ENCODE measurements around the gene NACC2. TPM values are rescaled to one million over a fixed set of nuclear protein-coding genes. Genes with fewer than 3 reads are reported as not detected.

NACC2 gene
- polyA plus RNA-seq, 1 of the 3 experiments (the other 2 are of a cell fraction), result 22.1 TPM

GRCh38 chr9:136021872-136022681, 73.0 kb downstream of the NACC2 start:
- ChIA-PET POLR2A (no interaction called here), CTCF (no interaction called here)
- WGBS (ENCODE audit: low lambda C conversion rate), result 86% methylated on average over 8 of the region's 19 CpGs
- Histone ChIP-seq H3F3A (replicated peaks; ENCODE audit: insufficient read depth) (no peaks in the 10 kb centered on the region), H3K27ac (ENCODE audit: low read depth in 2 of 2, low read length in 1 of 2) (no peak overlapping the region), H3K36me3 (replicated peaks in 1 of 2; ENCODE audit: control insufficient read depth in 1 of 2, insufficient read depth in 2 of 2, low read length in 1 of 2) (no peaks in the 10 kb centered on the region), H3K9ac (no peak overlapping the region), H3K9me3 (no peaks in the 10 kb centered on the region), H3K4me3 (ENCODE audit: low read depth in 2 of 2, low read length in 1 of 2) (no peak overlapping the region), H3K9me2 (no peaks in the 10 kb centered on the region), H2AFZ (ENCODE audit: low read depth) (no peak overlapping the region), H3K4me2 (no peak overlapping the region), H4K20me1 (ENCODE audit: insufficient read depth) (peaks cover 84% of the 10 kb centered on the region), H3K27me3 (ENCODE audit: insufficient read depth) (no peaks in the 10 kb centered on the region), H3K4me1 (ENCODE audit: control insufficient read depth in 1 of 2, insufficient read depth in 2 of 2, low read depth in 1 of 2, low read length in 1 of 2) (peaks cover 0 to 17% of the 10 kb centered on the region in 2 experiments; a peak in 1 of 4 replicates), H3K79me2 (ENCODE audit: insufficient read depth) (peaks cover 80% of the 10 kb centered on the region)
- TF ChIP-seq IRF3 (IDR thresholded peaks at IDR 0.05; ENCODE audit: low read depth, low read length), result no peak
- TF ChIP-seq EP300 (IDR thresholded peaks at IDR 0.05; ENCODE audit: borderline replicate concordance in 1 of 2, low read depth in 1 of 2, low read length in 1 of 2), result no peak
- TF ChIP-seq YY1 (IDR thresholded peaks at IDR 0.05; ENCODE audit: low read depth), result no peak
- no peak for TF ChIP-seq FOXJ3 (CRISPR knock-in tag; IDR thresholded peaks at IDR 0.05)
- no peak for TF ChIP-seq RXRA (IDR thresholded peaks at IDR 0.05; ENCODE audit: borderline replicate concordance, low read depth)
- TF ChIP-seq, protein P1, sequence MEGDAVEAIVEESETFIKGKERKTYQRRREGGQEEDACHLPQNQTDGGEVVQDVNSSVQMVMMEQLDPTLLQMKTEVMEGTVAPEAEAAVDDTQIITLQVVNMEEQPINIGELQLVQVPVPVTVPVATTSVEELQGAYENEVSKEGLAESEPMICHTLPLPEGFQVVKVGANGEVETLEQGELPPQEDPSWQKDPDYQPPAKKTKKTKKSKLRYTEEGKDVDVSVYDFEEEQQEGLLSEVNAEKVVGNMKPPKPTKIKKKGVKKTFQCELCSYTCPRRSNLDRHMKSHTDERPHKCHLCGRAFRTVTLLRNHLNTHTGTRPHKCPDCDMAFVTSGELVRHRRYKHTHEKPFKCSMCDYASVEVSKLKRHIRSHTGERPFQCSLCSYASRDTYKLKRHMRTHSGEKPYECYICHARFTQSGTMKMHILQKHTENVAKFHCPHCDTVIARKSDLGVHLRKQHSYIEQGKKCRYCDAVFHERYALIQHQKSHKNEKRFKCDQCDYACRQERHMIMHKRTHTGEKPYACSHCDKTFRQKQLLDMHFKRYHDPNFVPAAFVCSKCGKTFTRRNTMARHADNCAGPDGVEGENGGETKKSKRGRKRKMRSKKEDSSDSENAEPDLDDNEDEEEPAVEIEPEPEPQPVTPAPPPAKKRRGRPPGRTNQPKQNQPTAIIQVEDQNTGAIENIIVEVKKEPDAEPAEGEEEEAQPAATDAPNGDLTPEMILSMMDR (IDR thresholded peaks at IDR 0.05), result no peak; the same call in 1 of the 2 replicates
- TF ChIP-seq USF1 (IDR thresholded peaks at IDR 0.05; ENCODE audit: borderline replicate concordance, low read depth), result no peak
- no peak for TF ChIP-seq RAD21 (IDR thresholded peaks at IDR 0.05; ENCODE audit: low read length)
- no peak for TF ChIP-seq GATA2 (CRISPR knock-in tag; IDR thresholded peaks at IDR 0.05)
- no peak for TF ChIP-seq TCF12 (IDR thresholded peaks at IDR 0.05)
- TF ChIP-seq, protein P2, sequence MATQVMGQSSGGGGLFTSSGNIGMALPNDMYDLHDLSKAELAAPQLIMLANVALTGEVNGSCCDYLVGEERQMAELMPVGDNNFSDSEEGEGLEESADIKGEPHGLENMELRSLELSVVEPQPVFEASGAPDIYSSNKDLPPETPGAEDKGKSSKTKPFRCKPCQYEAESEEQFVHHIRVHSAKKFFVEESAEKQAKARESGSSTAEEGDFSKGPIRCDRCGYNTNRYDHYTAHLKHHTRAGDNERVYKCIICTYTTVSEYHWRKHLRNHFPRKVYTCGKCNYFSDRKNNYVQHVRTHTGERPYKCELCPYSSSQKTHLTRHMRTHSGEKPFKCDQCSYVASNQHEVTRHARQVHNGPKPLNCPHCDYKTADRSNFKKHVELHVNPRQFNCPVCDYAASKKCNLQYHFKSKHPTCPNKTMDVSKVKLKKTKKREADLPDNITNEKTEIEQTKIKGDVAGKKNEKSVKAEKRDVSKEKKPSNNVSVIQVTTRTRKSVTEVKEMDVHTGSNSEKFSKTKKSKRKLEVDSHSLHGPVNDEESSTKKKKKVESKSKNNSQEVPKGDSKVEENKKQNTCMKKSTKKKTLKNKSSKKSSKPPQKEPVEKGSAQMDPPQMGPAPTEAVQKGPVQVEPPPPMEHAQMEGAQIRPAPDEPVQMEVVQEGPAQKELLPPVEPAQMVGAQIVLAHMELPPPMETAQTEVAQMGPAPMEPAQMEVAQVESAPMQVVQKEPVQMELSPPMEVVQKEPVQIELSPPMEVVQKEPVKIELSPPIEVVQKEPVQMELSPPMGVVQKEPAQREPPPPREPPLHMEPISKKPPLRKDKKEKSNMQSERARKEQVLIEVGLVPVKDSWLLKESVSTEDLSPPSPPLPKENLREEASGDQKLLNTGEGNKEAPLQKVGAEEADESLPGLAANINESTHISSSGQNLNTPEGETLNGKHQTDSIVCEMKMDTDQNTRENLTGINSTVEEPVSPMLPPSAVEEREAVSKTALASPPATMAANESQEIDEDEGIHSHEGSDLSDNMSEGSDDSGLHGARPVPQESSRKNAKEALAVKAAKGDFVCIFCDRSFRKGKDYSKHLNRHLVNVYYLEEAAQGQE (IDR thresholded peaks at IDR 0.05; ENCODE audit: low read depth, low read length), result no peak
- no peak for TF ChIP-seq JUND (IDR thresholded peaks at IDR 0.05)
- no peak for TF ChIP-seq EZH2phosphoT487 (IDR thresholded peaks at IDR 0.05; ENCODE audit: borderline replicate concordance, low read depth)
- TF ChIP-seq GABPA (IDR thresholded peaks at IDR 0.05; ENCODE audit: low read depth), result no peak
- TF ChIP-seq NFIC (IDR thresholded peaks at IDR 0.05; ENCODE audit: borderline replicate concordance), result no peak
- TF ChIP-seq ELF1 (IDR thresholded peaks at IDR 0.05), result no peak
- no peak for TF ChIP-seq NRF1 (IDR thresholded peaks at IDR 0.05; ENCODE audit: low read depth, low read length)
- no peak for TF ChIP-seq SIN3A (IDR thresholded peaks at IDR 0.05; ENCODE audit: borderline replicate concordance, low read depth, low read length)
- no peak for TF ChIP-seq MEF2A (IDR thresholded peaks at IDR 0.05; ENCODE audit: borderline replicate concordance, low read depth)
- TF ChIP-seq MAX (IDR thresholded peaks at IDR 0.05; ENCODE audit: low read depth), result no peak
- no peak for DNase-seq
